Activated naive CD8-positive, alpha-beta T cell treated with anti-CD3 and anti-CD28 coated beads for 36 hours (primary cell): ENCODE results near the gene ADAMTS19. TPM values are rescaled to one million over a fixed set of nuclear protein-coding genes. Genes with fewer than 3 reads are reported as not detected.
A peak's percentile ranks its signal among the peaks of the same experiment; 100 is the strongest.

Source experiments
- DNase-seq: peaks from one replicate; pipeline ENCODE4 v3.0.0; 2021
- H3K27ac Mint-ChIP-seq: one replicate; pipeline ENCODE4 v1.8.0; 2022; ENCODE audit warnings: mild to moderate bottlenecking, moderate library complexity, mixed read lengths
- H3K27me3 Mint-ChIP-seq: one replicate; pipeline ENCODE4 v1.8.0; 2022; ENCODE audit warnings: mild to moderate bottlenecking, mixed read lengths
- H3K36me3 Mint-ChIP-seq: one replicate; pipeline ENCODE4 v1.8.0; 2021; ENCODE audit warnings: mild to moderate bottlenecking, mixed read lengths
- H3K4me1 Mint-ChIP-seq: one replicate; pipeline ENCODE4 v1.8.0; 2021; ENCODE audit warnings: mixed read lengths
- H3K4me3 Mint-ChIP-seq: one replicate; pipeline ENCODE4 v1.8.0; 2022; ENCODE audit warnings: mild to moderate bottlenecking, moderate library complexity, mixed read lengths
- H3K9me3 Mint-ChIP-seq: one replicate; pipeline ENCODE4 v1.8.0; 2022; ENCODE audit warnings: mixed read lengths
- total RNA-seq, 2 experiments: library from RNA; stranded (reverse); gene quantifications; one replicate each; pipeline ENCODE4 v1.2.3, GENCODE V29; 2021

ADAMTS19 gene
- total RNA-seq, 2 experiments from 2014 or later = not detected

- Mint-ChIP-seq H3K27ac (no peak overlapping the region), H3K4me1 (no peaks in the 10 kb centered on the region), H3K9me3 (no peaks in the 10 kb centered on the region), H3K36me3 (no peaks in the 10 kb centered on the region), H3K27me3 (no peaks in the 10 kb centered on the region), H3K4me3 (no peak overlapping the region)
- DNase-seq = no peak
Observed at GRCh38 chr5:129448654-129449053, 11.4 kb upstream of the ADAMTS19 start.

- peaks cover 1% of the 10 kb centered on the region for H3K9me3 Mint-ChIP-seq
- H3K27ac Mint-ChIP-seq = no peak overlapping the region
- H3K4me3 Mint-ChIP-seq = no peak overlapping the region
- H3K27me3 Mint-ChIP-seq = peaks cover 18% of the 10 kb centered on the region
- DNase-seq = no peak
- H3K4me1 Mint-ChIP-seq = no peaks in the 10 kb centered on the region
- H3K36me3 Mint-ChIP-seq = no peaks in the 10 kb centered on the region
Observed at GRCh38 chr5:129454461-129454860, 5.6 kb upstream of the ADAMTS19 start.

- Mint-ChIP-seq H3K36me3 (no peaks in the 10 kb centered on the region), H3K27me3 (peaks cover 51% of the 10 kb centered on the region), H3K4me1 (peaks cover 7% of the 10 kb centered on the region), H3K4me3 (no peak overlapping the region), H3K27ac (no peak overlapping the region), H3K9me3 (peaks cover 1% of the 10 kb centered on the region)
- no peak for DNase-seq
Observed at GRCh38 chr5:129459450-129459776, 685 bp upstream of the ADAMTS19 start.

DNA sequence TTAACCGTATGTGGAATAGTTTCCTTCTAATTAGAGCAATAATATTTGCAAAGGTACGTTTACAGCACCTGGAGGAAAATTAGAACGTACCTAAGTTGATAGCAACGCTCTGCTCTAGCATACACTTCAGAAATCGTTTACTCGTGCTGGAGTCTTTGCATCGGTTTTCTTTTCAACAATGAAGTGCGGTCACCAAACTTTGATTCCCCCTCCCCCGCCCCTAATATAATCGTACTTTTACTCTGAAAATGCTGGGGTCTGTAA, 506 bp downstream of the ADAMTS19 start:
- peak overlapping the region; percentile 42 for H3K4me3 Mint-ChIP-seq
- no peaks in the 10 kb centered on the region for H3K36me3 Mint-ChIP-seq
- no peak overlapping the region for H3K27ac Mint-ChIP-seq
- H3K9me3 Mint-ChIP-seq = peaks cover 1% of the 10 kb centered on the region
- H3K4me1 Mint-ChIP-seq = peaks cover 7% of the 10 kb centered on the region
- H3K27me3 Mint-ChIP-seq = peaks cover 55% of the 10 kb centered on the region
- no peak for DNase-seq

DNA sequence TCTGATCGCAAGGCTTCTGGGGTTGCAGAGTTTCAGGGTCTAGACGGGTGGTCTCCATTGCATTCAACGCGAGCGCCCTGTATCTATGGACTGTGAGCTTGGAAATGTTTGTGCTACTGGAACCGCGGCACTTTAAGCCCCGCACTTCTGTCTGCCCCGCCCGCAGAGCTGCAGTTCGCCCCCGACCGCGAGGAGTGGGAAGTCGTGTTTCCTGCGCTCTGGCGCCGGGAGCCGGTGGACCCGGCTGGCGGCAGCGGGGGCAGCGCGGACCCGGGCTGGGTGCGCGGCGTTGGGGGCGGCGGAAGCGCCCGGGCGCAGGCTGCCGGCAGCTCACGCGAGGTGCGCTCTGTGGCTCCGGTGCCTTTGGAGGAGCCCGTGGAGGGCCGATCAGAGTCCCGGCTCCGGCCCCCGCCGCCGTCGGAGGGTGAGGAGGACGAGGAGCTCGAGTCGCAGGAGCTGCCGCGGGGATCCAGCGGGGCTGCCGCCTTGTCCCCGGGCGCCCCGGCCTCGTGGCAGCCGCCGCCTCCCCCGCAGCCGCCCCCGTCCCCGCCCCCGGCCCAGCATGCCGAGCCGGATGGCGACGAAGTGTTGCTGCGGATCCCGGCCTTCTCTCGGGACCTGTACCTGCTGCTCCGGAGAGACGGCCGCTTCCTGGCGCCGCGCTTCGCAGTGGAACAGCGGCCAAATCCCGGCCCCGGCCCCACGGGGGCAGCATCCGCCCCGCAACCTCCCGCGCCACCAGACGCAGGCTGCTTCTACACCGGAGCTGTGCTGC, 1.0 kb downstream of the ADAMTS19 start:
- no peaks in the 10 kb centered on the region for H3K36me3 Mint-ChIP-seq
- H3K9me3 Mint-ChIP-seq = peaks cover 1% of the 10 kb centered on the region
- DNase-seq = peak; percentile 33
- H3K4me1 Mint-ChIP-seq = peaks cover 7% of the 10 kb centered on the region
- peaks cover 59% of the 10 kb centered on the region for H3K27me3 Mint-ChIP-seq
- H3K27ac Mint-ChIP-seq = no peak overlapping the region
- H3K4me3 Mint-ChIP-seq = peak overlapping the region; percentile 42

DNA sequence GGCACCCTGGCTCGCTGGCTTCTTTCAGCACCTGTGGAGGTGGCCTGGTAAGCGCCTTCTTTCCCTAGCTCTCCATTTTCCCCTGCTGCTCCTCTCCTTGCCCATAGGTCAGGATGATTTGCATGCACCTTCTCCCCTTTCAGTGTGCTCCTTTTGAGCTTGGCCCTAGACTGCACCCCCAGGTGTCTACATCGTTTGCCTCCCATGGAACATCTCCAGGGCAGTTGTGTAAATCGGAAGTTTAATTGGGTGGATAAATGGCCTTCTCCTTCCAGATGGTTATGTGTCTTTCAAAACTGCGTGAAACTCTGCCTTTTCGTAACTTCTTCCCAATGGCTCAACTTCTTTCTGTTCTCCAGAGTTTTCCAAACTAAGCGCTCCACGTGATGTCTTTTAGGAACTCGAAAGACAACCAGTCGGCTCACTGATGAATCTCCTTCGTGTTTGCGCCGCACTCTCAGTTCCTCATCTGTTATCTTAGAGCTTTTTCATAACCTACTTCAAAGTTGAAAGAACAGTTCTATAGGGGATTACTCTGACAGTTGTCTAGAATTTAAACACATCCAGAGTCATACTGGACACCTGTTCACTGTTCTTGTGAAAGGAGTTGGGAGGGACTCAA, 1.7 kb downstream of the ADAMTS19 start:
- H3K27me3 Mint-ChIP-seq = peaks cover 60% of the 10 kb centered on the region
- no peak overlapping the region for H3K27ac Mint-ChIP-seq
- peaks cover 7% of the 10 kb centered on the region for H3K4me1 Mint-ChIP-seq
- H3K36me3 Mint-ChIP-seq = no peaks in the 10 kb centered on the region
- peaks cover 1% of the 10 kb centered on the region for H3K9me3 Mint-ChIP-seq
- no peak for DNase-seq
- no peak overlapping the region for H3K4me3 Mint-ChIP-seq

- no peaks in the 10 kb centered on the region for H3K9me3 Mint-ChIP-seq
- H3K4me3 Mint-ChIP-seq = no peak overlapping the region
- peaks cover 2% of the 10 kb centered on the region for H3K4me1 Mint-ChIP-seq
- peaks cover 31% of the 10 kb centered on the region for H3K27me3 Mint-ChIP-seq
- H3K36me3 Mint-ChIP-seq = no peaks in the 10 kb centered on the region
- no peak overlapping the region for H3K27ac Mint-ChIP-seq
- DNase-seq = no peak
Observed at GRCh38 chr5:129465776-129466344, 5.8 kb downstream of the ADAMTS19 start.

DNA sequence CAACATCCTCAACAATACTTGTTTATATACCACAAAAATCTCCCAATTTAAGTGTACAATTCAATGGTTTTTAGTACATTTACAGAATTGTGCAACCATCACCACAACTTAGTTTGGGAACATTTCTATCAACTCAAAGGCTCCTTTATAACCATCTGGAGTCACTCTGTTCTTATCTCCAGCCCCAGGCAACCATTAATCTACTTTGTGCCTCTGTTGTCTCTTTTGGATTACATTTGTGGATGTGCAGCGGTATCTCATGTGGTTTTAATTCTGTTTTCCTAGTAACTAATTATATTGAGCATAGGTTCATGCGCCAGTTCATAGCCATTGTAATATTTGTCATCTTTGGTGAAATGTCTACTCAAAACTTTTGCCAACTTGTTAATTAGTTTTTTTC, 14.4 kb downstream of the ADAMTS19 start:
- Mint-ChIP-seq H3K27me3 (no peaks in the 10 kb centered on the region), H3K36me3 (no peaks in the 10 kb centered on the region), H3K4me3 (no peak overlapping the region)

DNA sequence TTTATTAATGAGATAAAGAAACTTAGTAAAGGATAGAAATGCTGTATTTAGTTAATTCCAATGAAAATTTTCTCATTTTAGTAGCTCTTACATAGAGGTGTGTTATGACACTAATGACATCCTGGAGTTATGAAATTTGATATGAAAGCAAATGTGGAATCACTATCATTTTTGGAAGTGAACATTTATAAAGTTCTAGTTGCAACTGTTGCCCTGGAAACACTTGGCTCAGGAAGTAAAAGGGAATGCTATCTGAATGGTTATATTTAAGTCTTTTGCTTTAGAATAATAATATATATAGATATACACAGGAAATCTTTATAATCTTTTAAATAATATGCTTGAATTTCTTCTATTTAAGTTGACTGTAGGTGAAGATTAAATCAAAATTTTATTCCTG, 16.7 kb downstream of the ADAMTS19 start:
- no peak for DNase-seq

More for the DNA sequence above, 14.4 kb downstream of the ADAMTS19 start:
- no peak for DNase-seq
- Mint-ChIP-seq H3K4me1 (no peaks in the 10 kb centered on the region), H3K27ac (no peak overlapping the region), H3K9me3 (no peaks in the 10 kb centered on the region)

GRCh38 chr5:129477532-129477931, 17.4 kb downstream of the ADAMTS19 start:
- no peaks in the 10 kb centered on the region for H3K4me1 Mint-ChIP-seq
- no peaks in the 10 kb centered on the region for H3K27me3 Mint-ChIP-seq
- H3K9me3 Mint-ChIP-seq = no peaks in the 10 kb centered on the region
- DNase-seq = no peak
- no peaks in the 10 kb centered on the region for H3K36me3 Mint-ChIP-seq
- H3K27ac Mint-ChIP-seq = no peak overlapping the region
- H3K4me3 Mint-ChIP-seq = no peak overlapping the region

More for the DNA sequence above, 16.7 kb downstream of the ADAMTS19 start:
- Mint-ChIP-seq H3K27me3 (no peaks in the 10 kb centered on the region), H3K4me1 (no peaks in the 10 kb centered on the region), H3K4me3 (no peak overlapping the region), H3K9me3 (no peaks in the 10 kb centered on the region), H3K27ac (no peak overlapping the region), H3K36me3 (no peaks in the 10 kb centered on the region)

GRCh38 chr5:129481161-129481560, 21.1 kb downstream of the ADAMTS19 start:
- H3K9me3 Mint-ChIP-seq = no peaks in the 10 kb centered on the region
- no peak for DNase-seq
- no peak overlapping the region for H3K4me3 Mint-ChIP-seq
- H3K4me1 Mint-ChIP-seq = no peaks in the 10 kb centered on the region
- H3K27ac Mint-ChIP-seq = no peak overlapping the region
- H3K27me3 Mint-ChIP-seq = no peaks in the 10 kb centered on the region
- H3K36me3 Mint-ChIP-seq = no peaks in the 10 kb centered on the region

DNA sequence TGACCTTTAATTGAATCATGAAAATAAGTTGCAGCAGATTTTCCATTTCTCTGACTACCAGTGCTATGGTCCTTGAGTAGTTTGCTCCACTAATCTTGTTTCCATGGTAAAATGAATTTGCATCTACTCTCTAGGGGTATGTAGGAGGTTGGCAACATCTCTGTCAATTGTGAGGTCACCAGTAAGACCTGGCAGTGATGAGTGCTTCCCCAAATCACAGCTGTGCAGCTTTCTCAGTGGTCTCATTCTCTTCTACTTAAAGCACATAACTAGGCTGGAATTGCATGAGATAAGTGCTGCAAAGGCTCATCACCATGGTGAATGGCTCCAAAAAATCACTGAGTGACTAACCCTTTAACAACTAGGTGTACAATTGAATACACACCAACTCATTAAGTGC, 36.3 kb downstream of the ADAMTS19 start:
- H3K4me1 Mint-ChIP-seq = no peaks in the 10 kb centered on the region
- H3K27me3 Mint-ChIP-seq = no peaks in the 10 kb centered on the region
- H3K9me3 Mint-ChIP-seq = peaks cover 1% of the 10 kb centered on the region
- H3K4me3 Mint-ChIP-seq = no peak overlapping the region
- H3K27ac Mint-ChIP-seq = no peak overlapping the region
- no peak for DNase-seq
- H3K36me3 Mint-ChIP-seq = no peaks in the 10 kb centered on the region

DNA sequence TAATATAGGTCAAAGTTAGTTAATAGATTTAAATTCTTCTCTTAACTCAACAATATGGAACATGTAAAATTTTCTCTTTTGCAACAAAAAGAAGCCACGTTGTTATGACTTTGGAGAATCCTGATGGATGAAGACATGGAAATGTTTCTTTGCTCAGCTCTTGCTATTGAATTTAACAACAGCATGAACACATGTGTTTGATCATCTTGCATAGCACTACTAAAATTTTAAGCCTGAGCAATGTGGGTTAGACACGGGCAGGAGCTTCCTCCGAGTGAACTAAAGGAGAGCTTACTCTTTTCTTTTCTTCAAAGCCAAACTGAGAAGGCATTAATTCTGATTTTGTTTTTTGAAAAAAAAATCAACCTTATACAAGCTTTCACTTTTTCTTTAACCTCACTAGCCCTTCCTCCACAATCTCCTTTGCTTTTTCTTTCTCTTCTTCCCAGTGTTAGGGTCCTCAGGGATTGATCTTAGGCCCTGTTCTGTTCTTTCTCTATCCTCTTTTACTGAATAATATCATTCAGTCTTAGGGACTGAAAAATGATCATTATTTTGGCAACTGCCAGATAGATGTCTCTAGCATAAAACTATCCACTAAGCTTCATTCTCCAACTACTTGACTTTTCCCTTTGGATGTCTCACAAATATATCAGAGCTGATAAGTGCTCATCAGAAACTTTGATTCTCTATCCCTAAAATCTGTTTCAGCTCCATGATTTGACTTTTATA, 36.9 kb downstream of the ADAMTS19 start:
- Mint-ChIP-seq H3K36me3 (no peaks in the 10 kb centered on the region), H3K4me3 (no peak overlapping the region), H3K27me3 (no peaks in the 10 kb centered on the region), H3K4me1 (no peaks in the 10 kb centered on the region), H3K9me3 (no peaks in the 10 kb centered on the region), H3K27ac (no peak overlapping the region)
- DNase-seq = no peak

- no peak for DNase-seq
- Mint-ChIP-seq H3K36me3 (no peaks in the 10 kb centered on the region), H3K9me3 (no peaks in the 10 kb centered on the region), H3K4me1 (no peaks in the 10 kb centered on the region), H3K27ac (no peak overlapping the region), H3K27me3 (no peaks in the 10 kb centered on the region), H3K4me3 (no peak overlapping the region)
Observed at GRCh38 chr5:129499208-129499852, 39.2 kb downstream of the ADAMTS19 start.

DNA sequence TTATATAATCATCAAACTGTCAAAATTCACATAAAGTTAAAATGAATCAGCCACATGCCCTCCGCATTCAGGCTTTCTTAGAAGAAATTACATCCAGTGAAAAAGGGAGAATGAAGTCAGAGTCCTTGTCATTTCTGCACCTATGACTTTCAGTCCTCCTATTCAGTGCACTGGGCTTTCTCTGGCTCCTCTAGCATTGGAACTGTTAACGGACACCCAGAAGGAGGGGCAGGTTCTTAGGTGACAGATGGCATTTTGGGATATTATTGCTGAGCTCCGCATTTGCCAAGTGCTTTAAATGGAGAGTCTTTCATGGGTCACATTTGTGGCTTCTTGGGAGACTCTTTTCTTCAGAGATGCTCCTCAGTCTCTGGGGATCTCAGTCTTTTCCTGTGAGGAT, 40.0 kb downstream of the ADAMTS19 start:
- H3K27me3 Mint-ChIP-seq = no peaks in the 10 kb centered on the region
- H3K9me3 Mint-ChIP-seq = no peaks in the 10 kb centered on the region
- DNase-seq = no peak
- no peak overlapping the region for H3K4me3 Mint-ChIP-seq
- no peaks in the 10 kb centered on the region for H3K4me1 Mint-ChIP-seq
- no peaks in the 10 kb centered on the region for H3K36me3 Mint-ChIP-seq
- no peak overlapping the region for H3K27ac Mint-ChIP-seq
